ENCODE measurements around the gene TRERF1.

- TF ChIP-seq ZNF274 (IDR thresholded peaks at IDR 0.05; ENCODE audit: low read depth, low read length), result no peak
- no peak for TF ChIP-seq SUZ12 (IDR thresholded peaks at IDR 0.05; ENCODE audit: extremely low read depth, insufficient read depth, insufficient read length)
- TF ChIP-seq YY1 (IDR thresholded peaks at IDR 0.05; ENCODE audit: insufficient read depth, insufficient read length), result no peak
These were observed 212.4 kb downstream of the TRERF1 start for GRCh38 chr6:42239333-42239732.

Measured in NT2/D1 (cell line).